C1 segment of cervical spinal cord (tissue), 14 donors: Measurements from ENCODE around the gene PRRC2B.
"Not testable (repeated sequence)": the region's sequence is repeated elsewhere in the genome, so short reads cannot be mapped to it uniquely, and the experiment has no call there.

Experiments
- DNase-seq, 14 donors: peaks; one replicate each; lab custom pipeline; 2025; lab: John Stamatoyannopoulos, UW

Gene PRRC2B

DNA sequence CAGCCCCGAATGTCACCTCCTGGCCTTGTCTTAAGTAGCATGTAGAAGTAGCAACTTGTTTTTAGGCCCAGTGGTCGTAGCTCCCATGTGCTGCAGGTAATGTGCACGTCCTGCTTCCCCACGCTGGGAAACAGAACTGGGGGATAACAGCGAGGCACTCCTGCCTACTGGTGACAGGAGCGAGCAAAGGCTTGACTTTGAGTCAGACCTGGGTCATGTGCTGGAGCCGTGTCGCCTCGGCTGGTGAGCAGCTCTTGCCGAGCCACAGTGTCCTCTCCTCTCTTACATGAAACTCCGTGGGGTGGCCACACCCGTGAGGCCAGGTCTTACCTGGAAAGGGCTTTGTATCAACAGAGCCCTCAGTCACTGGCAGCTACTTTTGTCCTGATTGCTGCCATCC lies 91.3 kb downstream of the PRRC2B start:
- DNase-seq, result no peak

DNA sequence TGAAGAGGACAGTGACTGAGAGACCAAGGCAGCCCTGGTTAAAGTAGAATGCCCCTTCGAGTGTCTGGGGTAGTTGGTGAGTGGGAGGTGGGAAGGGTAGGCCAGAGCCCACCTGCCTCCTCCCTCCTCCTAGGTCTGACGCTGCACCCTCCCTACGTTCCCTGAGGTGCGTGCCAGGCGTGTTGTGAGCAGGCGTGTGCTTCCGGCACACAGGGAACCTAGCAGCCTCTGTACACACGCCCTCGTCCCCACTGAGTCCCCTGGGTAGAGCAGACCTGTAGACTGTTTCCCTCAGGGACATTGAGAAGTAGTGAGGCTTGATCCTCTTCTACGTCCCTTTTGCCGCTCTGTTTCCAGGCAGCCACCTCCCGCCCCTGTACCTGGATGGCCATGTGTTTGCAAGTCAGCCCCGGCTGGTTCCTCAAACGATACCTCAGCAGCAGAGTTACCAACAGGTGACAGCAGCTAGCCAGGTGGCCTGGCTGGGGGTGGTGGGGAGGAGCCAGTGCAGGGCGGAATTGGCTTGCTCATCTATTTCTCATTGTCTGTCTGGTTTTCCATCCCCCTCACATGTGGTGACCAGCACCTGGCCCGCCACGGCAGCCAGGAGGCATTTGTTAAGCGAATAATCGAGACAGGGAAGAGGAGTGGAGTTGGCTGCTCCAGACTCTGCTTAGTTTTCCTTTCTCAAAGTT lies 92.0 kb downstream of the PRRC2B start:
- peak in 1 of 14 donors; percentile 42 for DNase-seq

DNA sequence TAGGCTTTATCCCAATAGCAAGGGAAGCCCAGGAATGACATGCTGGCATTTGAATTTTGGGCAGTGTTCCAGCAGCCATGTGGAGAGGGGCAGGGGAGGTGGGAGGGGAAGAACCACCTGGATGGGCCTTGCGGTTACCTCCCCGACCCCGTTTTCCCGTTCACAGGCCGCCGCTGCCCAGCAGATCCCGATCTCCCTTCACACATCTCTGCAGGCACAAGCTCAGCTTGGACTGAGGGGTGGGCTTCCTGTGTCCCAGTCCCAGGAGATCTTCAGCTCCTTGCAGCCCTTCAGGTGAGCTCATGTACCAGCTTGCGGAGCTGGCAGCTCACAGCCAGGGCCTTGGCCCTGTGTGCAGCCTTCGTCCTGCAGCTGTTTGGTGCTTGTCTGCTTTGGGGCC lies 93.1 kb downstream of the PRRC2B start:
- no peak for DNase-seq

DNA sequence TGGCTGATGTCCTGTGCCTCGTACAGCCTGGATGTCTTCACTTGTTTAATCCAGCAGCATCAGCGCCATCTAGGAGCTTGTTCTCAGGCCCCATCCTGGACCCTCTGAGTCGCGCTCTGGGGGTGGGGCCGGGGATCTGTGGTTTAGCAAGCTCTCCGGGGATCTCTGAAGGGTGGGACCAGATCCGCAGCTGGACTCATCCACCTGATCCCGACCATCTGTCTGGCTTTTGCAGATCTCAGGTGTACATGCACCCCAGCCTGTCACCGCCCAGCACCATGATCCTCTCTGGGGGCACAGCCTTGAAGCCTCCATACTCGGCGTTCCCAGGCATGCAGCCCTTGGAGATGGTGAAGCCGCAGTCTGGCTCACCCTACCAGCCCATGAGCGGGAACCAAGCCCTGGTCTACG lies 93.7 kb downstream of the PRRC2B start:
- no peak for DNase-seq

DNA sequence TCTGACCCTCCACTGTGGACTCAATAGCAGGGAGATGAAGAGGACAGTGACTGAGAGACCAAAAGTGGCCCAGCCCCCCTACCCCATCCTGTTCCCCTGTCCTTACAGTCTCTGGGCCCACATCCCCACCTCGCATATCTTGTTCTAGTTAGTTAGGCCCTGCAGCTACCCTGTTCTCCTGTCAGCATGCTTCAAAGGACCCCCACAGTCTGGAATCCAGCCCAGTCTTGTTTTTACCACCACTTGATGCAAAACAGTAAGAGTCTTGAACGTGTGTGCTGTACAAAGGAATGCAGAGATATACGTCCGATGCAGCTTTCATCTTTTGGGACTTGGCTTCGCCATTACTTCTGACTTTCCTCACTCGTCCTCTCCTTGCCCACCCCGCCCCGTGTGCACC lies 96.6 kb downstream of the PRRC2B start:
- DNase-seq, result no peak

DNA sequence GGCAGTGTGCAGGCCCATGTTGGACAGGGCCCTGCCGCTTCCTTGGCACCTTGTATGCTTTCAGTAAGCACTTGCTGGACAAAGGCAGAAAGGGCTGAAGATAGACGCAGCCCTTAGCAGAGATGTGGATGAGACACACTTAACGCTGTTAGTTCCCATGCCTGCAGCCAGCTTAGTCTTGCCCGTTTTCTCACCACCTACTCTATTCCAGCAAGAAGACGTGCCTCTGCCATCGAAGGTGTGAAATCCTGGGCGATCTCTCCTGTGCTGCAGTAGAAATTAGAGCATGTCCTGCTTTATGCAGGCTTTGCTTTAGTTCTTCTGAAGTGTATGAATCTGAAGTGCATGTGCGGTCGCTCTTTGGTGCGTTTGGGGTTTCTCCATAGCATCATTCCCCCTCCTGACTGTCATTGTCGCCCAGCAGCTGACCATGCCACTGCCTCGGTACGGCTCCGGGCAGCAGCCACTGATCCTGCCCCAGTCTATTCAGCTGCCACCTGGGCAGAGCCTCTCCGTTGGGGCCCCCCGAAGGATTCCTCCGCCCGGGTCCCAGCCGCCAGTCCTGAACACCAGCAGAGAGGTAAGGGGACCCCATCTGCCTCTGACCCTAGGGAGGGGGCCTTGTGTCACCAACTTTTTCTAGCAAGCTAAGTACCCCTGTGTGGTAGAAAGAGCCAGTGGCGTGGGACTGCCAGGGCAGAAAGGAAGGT lies 97.3 kb downstream of the PRRC2B start:
- no peak for DNase-seq

DNA sequence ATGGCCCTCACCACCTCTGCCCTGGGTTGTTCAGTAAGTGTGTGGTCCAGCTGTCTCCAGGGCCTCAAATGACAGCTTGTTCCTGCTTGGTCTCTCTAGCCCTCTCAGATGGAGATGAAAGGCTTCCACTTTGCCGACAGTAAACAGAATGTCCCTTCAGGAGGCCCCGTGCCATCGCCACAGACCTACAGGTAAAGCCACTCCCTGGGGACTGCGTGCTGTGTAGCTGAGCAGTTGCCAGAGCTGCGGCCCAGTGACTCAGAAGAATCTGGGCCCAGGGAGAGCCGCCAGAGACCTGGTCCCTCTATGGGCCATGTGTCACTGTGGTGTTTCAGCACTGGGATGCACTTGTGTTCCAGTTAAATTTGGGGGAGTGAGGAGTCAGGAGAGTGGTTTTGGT lies 98.2 kb downstream of the PRRC2B start:
- DNase-seq, result no peak

DNA sequence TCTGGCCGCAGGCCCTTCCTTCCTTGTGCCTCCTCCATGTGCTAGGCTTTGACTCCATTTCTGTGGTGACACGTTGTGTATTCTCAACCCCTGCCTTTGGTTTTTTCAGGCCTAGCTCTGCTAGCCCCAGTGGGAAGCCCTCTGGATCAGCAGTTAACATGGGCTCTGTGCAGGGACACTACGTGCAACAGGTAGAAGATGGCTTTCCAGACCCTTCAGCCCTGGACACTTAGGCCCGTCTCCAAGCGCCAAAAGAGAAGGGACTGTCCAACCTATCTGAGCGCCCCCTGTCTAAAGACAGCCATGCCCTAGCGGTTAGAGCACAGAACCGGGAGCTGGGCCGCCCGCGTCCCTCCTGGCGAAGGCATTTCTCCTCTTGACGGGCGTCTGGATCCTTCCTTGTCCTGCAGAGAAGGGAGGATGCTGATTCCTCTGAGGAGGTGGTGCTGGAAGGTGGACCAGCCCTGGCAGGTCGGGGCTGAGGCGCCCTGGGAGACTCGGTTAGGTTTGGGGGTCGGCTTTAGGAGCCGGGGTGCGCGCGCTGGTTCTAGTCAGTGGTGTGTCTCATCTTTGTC lies 100.5 kb downstream of the PRRC2B start:
- DNase-seq, result no peak

DNA sequence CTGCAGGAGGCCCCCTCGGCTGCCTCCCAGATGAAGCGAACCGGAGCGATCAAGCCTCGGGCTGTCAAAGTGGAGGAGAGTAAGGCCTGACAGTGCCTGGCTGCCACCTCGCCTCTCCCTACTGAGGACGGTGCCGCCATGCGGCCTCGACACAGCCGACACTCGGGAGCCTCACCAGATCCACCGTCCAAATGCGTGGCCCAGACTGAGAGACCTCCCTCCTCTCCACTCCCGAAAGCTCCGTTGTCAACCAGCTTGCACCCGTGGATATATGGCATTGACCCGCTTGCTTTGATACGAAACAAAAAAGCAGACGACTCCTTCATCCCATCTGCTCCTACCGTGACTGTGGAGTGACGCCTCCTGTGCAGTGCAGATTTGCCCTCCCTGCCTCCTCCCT lies 101.9 kb downstream of the PRRC2B start:
- DNase-seq, result peak in 1 of 14 donors; percentile 60

DNA sequence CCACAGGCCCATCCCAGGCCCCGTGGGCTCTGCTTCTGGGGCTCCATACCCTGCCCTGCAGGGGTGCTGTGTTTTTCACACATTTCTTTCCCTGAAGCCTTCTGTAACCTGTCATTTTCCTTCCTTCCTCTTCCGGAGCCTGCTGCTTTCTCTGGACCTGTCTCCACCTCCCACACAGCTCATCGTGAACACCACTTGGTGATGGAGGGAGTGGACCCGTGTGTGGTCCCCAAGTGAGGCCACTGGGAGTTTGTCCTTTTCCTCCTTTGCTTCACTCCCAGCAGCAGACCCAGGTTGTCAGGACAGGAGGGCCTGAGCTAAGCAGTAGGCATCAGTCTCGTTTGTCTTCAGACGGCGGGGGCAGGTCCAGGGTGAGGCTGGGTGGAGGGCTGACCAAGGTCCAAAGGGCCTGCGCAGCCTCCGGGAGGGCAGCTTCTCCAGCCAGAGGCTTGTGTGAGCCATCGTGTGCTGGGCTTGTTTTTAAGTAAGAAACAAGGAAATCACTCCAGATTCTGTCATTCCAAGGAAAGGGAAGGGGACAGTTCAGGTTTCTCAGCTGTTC lies 103.0 kb downstream of the PRRC2B start:
- DNase-seq, result peak in 1 of 14 donors; percentile 47

DNA sequence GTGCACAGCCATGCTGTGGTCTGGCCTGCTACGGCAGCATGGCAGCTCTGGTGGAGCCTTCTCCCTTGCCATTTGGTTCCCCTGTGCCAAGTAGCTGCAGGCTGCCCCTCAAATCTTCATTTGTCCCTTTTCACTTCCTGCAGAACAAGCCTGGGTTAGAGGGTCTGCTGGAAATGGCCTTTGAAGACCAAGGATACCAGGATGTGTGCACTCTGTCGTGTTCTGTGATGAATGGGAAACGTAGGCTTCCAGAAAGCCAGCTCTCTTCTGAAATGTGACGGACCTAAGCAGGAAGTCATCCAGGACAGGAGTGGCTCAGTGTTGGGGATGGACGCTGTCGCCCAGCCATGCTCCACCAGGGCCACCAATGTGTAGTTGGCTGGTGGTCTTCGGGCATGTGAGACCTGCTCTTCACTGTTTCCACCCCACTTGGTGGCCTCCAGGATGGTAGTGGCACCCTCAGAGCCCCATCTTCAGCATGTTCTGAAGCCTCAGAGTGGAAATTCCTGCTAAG lies 105.4 kb downstream of the PRRC2B start:
- peak in 1 of 14 donors; percentile 12 for DNase-seq

DNA sequence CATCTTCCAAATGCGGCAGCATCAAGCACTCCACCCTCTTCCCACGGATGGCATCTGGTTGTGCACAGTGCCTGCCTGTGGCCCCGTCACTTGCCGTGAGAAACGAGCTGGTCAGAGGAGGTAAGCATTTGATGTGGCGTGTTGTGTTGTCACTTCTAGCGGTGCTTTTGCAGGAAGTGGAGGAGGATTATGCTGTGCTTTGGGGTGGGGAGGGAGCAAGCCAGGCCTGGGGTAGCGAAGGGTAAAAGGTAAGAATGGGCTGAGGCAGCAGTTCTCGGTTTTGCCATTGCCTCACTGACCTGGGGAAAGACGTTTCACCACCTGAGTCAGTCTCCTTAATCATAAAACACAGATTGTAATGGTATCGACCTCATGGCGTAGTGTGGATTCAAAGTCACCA lies 106.5 kb downstream of the PRRC2B start:
- no peak for DNase-seq

DNA sequence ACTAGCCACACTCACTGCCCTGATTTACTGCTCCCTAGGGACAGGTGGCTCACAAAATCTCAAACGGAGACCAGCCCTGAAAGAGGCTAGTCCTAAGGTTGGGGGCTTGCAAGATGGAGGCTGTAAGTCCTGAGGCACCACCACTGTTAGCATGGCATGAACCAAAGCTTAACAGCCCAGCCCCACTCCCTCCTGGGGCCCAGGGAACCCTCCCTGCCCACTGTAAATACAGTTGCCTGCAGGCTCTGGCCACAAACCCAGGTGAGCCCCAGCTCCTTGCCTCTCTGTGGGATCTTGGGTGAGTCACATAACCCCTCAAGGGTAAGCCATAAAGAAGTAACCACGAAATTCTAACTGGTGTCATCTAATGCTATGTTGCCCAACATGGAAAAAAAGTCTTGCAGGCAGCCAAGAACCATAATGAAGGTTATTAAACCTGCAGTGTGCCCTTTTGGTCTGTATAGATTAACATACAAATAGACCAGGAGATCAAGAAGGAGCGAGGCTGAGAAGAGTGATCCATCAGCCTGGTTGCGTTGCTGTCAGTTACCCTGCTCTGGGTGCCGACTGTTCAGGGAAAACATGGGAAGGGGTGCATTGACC lies 107.2 kb downstream of the PRRC2B start:
- no peak for DNase-seq

DNA sequence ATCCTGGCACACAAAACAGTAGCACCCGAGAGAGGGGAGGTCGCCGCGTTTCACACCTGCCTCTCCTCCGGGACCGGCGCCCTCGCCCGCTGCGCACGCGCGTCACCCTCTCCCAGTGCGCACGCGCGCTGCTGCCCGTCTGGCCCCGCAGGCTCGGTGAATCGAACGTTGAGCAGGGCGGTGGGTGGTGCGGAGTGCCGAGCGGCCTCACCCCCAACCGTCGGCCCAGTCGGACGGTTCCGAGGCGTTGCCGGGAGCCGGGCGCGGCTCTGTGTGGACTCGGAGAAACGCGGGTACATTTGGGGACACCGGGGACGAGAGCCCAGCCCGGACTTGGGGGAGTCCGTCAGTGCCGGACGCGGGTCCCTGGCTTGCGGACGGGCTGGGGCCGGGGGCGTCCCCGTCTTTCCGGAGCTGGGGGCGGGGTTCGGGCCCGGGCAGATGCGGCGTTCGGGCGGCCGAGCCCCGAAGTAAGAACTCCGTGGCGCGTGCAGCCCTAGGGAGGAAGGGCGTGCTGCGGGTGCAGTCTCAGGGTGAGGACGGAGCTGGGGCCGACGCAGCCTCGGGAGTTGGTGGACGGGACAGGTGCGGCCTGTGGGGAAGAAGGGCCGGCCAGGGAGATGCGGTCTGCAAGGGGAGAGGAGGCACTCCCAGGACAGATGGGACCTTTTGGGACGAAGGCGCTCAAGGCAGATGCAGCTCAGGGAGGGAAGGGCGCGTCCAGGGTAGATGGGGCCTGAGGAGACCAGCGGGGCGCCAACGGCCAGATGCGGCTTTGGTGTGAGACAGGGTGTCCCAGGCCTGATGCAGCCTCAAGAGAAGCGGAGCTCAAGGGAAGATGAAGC lies 109.1 kb downstream of the PRRC2B start, which contains the start of gene POMT1:
TSS of gene POMT1 (plus strand) at position 138 of the 845 bp plus-strand sequence. CDS start 1,301 bp downstream, outside the sequence.
- peak; percentile 27 to 91 (median 80) for DNase-seq

DNA sequence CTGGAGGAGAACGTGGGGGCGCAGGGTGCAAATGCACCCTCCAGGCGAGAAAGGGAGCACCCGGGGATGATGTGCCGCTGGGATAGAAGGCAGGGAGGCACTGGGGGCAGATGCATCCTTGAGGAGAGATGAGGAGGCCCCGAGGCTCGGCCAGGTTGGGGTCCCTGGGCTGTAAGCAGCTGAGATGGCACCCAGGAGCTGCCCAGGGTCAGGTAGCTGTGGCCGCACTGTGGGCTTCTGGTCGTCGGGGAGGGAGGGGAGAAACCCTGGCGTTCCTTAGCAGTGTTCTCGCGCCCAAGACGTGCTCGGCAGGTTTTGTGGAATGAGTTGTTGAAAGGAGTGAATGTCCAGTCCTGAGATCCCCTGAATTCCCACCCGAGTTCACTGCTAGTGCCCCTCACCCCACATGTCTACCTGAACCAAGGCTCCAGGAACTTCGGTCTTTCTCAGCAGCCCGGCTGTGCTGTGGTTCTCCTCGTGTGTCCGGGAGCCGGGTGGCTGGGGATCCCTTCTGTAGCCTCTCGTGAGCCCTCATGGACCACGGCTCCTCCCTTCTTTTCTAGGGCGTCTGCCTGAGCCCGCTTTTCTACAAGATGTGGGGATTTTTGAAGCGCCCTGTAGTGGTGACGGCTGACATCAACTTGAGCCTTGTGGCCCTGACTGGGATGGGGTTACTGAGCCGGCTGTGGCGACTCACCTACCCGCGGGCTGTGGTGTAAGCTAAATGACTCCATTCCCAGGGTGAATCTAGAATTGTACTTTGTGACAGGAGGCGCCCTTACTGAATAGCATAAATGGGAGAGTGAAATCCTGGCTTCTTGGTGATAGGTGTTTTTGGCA lies 110.0 kb downstream of the PRRC2B start:
- peak in 2 of 14 donors; percentile 28 to 31 for DNase-seq

DNA sequence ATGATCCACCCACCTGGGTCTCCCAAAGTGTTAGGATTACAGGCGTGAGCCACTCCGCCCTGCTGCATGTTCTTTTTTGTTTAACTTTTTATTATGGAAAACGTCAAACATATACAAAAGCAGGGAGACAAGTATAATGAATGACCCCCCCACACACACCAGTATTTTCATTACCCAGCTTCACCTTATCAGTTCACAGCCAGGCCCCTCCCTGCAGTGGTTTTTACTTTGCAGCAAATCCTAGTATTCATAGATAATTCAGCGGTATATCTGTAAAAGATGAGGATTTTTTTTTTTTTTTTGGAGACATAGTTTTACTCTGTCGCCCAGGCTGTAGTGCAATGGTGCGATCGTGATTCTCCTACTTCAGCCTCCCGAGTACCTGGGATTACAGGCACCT lies 111.1 kb downstream of the PRRC2B start:
- no peak for DNase-seq

DNA sequence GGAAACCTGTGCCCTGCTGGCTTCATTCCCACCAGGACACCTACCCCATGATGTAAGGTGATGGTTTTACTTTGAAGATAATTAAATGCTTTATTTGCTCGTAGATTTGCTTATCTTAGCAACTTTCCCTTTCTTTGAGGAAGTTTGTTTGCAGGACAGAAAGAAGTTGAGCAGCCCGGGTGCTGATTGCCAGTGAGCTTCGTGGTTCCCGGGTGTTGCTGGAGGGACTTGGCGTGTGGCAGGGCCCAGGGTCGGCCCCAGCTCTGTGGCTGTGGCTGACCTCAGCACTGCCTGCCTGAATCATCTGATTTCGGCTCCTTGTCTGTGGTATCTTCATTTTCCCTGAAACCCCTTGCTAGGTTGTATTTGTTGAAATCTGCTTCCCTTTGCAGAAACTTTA lies 117.5 kb downstream of the PRRC2B start:
- no peak for DNase-seq

DNA sequence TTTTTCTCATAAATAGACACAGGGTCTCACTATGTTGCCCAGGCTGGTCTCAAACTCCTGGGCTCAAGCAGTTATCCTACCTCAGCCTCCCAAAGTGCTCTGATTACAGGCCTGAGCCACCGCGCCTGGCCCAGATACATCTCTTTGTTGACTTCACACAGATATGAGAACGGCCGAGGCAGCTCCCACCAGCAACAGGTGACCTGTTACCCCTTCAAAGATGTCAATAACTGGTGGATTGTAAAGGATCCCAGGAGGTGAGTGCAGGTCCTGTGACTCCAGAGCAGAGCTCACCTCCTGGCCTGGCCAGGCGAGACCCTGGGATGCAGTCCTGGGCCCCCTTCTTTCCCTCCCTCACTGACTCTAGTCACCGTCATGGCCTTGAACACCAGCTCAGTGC lies 118.0 kb downstream of the PRRC2B start:
- no peak for DNase-seq

DNA sequence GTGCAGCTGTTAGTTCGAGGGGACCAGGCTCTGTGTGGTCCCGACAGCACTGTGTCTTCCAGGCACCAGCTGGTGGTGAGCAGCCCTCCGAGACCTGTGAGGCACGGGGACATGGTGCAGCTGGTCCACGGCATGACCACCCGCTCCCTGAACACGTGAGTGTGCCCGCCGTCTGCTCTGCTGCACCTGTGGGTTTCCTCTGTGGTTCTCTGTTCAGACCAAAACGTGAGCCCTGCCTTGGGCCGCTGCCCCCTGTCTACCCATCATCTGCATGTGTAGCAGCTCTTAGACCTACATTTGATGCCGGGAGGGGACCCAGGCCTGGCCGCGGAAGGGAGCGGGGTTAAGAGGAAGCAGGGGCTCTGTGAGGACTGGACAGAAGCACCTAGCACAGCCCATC lies 119.3 kb downstream of the PRRC2B start:
- no peak for DNase-seq

DNA sequence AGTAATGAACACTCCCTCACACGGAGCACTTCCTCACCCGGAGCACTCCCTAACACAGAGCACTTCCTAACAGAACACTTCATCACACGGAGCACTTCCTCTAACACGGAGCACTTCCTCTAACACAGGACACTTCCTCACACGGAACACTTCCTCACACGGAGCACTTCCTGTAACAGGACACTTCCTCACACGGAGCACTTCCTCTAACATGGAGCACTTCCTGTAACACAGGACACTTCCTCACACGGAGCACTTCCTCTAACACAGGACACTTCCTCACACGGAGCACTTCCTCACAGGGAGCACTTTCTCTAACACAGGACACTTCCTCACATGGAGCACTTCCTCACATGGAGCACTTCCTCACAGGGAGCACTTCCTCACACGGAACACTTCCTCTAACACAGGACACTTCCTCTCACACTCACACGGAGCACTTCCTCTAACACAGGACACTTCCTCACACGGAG lies 121.7 kb downstream of the PRRC2B start:
- DNase-seq, result not testable (repeated sequence)
